ENCODE data around the gene XXYLT1. TPM values are rescaled to one million over a fixed set of nuclear protein-coding genes. Genes with fewer than 3 reads are reported as not detected.

XXYLT1 gene
- total and polyA plus RNA-seq, 10 of the 15 experiments (the other 5 are each of a cell fraction or from before 2014, with no cell fraction given) = 1.2 to 14.2 (median 9.3) TPM

DNA sequence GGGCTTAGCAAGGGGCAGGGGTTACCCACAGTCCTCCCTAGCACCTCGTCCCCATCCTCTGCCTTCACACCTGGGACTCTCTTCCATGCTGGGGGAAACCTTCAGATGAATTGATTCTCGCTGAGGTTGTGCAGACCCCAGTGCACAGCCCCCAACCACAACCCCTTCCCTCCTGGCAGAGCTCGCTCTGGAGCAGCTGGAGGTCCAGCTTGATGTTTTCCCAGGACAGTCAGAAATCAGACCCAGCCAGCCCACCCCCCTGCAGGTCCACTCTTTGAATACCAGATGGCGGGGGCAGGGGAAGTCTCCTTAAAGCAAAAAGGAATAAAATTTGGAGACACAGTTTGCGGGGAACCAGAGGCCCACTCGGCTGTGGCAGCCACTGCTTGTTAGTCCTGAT lies 234.4 kb downstream of the XXYLT1 start (continued):
- TF ChIP-seq, protein P1, sequence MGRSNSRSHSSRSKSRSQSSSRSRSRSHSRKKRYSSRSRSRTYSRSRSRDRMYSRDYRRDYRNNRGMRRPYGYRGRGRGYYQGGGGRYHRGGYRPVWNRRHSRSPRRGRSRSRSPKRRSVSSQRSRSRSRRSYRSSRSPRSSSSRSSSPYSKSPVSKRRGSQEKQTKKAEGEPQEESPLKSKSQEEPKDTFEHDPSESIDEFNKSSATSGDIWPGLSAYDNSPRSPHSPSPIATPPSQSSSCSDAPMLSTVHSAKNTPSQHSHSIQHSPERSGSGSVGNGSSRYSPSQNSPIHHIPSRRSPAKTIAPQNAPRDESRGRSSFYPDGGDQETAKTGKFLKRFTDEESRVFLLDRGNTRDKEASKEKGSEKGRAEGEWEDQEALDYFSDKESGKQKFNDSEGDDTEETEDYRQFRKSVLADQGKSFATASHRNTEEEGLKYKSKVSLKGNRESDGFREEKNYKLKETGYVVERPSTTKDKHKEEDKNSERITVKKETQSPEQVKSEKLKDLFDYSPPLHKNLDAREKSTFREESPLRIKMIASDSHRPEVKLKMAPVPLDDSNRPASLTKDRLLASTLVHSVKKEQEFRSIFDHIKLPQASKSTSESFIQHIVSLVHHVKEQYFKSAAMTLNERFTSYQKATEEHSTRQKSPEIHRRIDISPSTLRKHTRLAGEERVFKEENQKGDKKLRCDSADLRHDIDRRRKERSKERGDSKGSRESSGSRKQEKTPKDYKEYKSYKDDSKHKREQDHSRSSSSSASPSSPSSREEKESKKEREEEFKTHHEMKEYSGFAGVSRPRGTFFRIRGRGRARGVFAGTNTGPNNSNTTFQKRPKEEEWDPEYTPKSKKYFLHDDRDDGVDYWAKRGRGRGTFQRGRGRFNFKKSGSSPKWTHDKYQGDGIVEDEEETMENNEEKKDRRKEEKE (IDR thresholded peaks at IDR 0.05) = no peak

DNA sequence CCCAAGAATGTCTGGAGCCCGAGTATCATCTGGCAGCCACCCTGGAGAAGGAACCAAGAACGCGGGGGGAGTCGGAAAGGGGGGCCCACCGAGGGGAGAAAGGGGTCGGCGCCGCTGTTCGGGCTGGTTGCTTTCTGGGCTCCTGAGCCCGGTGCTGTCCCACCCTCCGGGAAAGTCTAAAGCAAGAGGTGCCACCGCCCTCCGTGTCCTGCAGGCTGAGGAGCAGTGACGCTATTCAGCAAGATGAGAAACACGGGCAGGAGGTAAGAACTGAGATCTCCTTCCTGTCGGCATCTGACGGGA lies 234.8 kb downstream of the XXYLT1 start:
- H3K4me1 ChIP-seq (ENCODE audit: control insufficient read depth, insufficient read depth, low read length) = no peaks in the 10 kb centered on the region
- DNase-seq (ENCODE audit: low read depth, low spot score) = no peak
- no TSS peak for BruUV-seq (replicated peaks)
- ChIA-PET SMC1A (ENCODE audit: uncharacterized antibody, unreplicated experiment) (no interaction called here), CTCF (no interaction called here), POLR2A (no interaction called here), RAD21 (ENCODE audit: unreplicated experiment) (no interaction called here)
- in situ Hi-C loops (cut with MboI) = no loop called here
- no peak overlapping the region for H3K4me2 ChIP-seq (ENCODE audit: control insufficient read depth, insufficient read depth)
- no peak for ATAC-seq
- no peaks in the 10 kb centered on the region for H4K20me1 ChIP-seq (ENCODE audit: control insufficient read depth, insufficient read depth)
- no peak overlapping the region for H3K27ac ChIP-seq (ENCODE audit: control insufficient read depth, insufficient read depth)
- no peaks in the 10 kb centered on the region for H3K36me3 ChIP-seq (ENCODE audit: control insufficient read depth in 2 of 2, insufficient read depth in 2 of 2, low read length in 1 of 2)
- 61% methylated on average over 17 of the region's 17 CpGs for WGBS (ENCODE audit: insufficient coverage, insufficient replicate concordance, low lambda C conversion rate, missing lambda C conversion rate)
- H3K9ac ChIP-seq (ENCODE audit: control insufficient read depth, insufficient read depth, low read length) = no peak overlapping the region
- H3K9me3 ChIP-seq (replicated peaks; ENCODE audit: control insufficient read depth, insufficient read depth, low read length) = no peaks in the 10 kb centered on the region
- no peak for FAIRE-seq
- H3K79me2 ChIP-seq (ENCODE audit: control insufficient read depth, insufficient read depth, low read length) = no peaks in the 10 kb centered on the region
- no peak overlapping the region for H3K4me3 ChIP-seq
- no peaks in the 10 kb centered on the region; a peak in 1 of 4 replicates for H3K27me3 ChIP-seq (replicated peaks in 1 of 2; ENCODE audit: control insufficient read depth in 2 of 2, insufficient read depth in 2 of 2, low read length in 1 of 2)
- intact Hi-C loops (cut with micrococcal nuclease; ENCODE audit: unreplicated experiment) = no loop called here
- TF ChIP-seq BMI1 (IDR thresholded peaks at IDR 0.05; ENCODE audit: borderline replicate concordance) (no peak), HDAC2 (IDR thresholded peaks at IDR 0.05) (no peak), MEF2B (IDR thresholded peaks at IDR 0.05; ENCODE audit: partially characterized antibody, poor library complexity, severe bottlenecking) (no peak), FOXK2 (IDR thresholded peaks at IDR 0.05) (no peak), RAD21 (IDR thresholded peaks at IDR 0.05; ENCODE audit: insufficient read depth, low read depth, low read length) (no peak), RELA (IDR thresholded peaks at IDR 0.05; ENCODE audit: borderline replicate concordance, partially characterized antibody) (no peak), CREM (IDR thresholded peaks at IDR 0.05; ENCODE audit: low read depth) (no peak), TCF7 (IDR thresholded peaks at IDR 0.05; ENCODE audit: borderline replicate concordance) (no peak), TCF3 (IDR thresholded peaks at IDR 0.05; ENCODE audit: borderline replicate concordance, insufficient read depth, low read depth, low read length) (no peak), STAT1 (conservative IDR thresholded peaks at IDR 0.05) (no peak)
- H2AFZ ChIP-seq (ENCODE audit: control insufficient read depth, low read depth, low read length) = no peak overlapping the region
